Endothelial cell of umbilical vein (primary cell): ENCODE data around the gene GFPT2. TPM values are rescaled to one million over a fixed set of nuclear protein-coding genes. Genes with fewer than 3 reads are reported as not detected.

Source experiments
- BruUV-seq: library from RNA; stranded (reverse); fragments of 400-500 nt; replicated peaks from 2 replicates; lab custom pipeline; 2021; lab: Mats Ljungman, UMichigan
- CTCF ChIA-PET: fragments of 300-600, 350-600 bp; sonication (Branson Sonifier 250); formaldehyde crosslinking; loops from one replicate; lab custom pipeline; 2021; ENCODE audit warnings: antibody characterized with exemption, inconsistent platforms; lab: Charles Lee
- POLR2A ChIA-PET: fragments of 300-600, 350-600 bp; sonication (Branson Sonifier 250); formaldehyde crosslinking; loops from one replicate; lab custom pipeline; 2021; ENCODE audit warnings: antibody characterized with exemption, inconsistent platforms; lab: Charles Lee
- DNase-seq: peaks from one replicate; pipeline ENCODE4 v3.0.0-alpha.2; 2011; ENCODE audit warnings: low read depth, low spot score
- FAIRE-seq: peaks from 2 replicates; lab custom pipeline; 2011; peaks lifted over from hg19 to GRCh38; lab: Jason Lieb, UNC
- H2AFZ ChIP-seq: 2 replicates; pipeline ENCODE4 v1.6.0; 2012; ENCODE audit warnings: low read depth, low read length, control low read depth, inconsistent platforms
- H3K27ac ChIP-seq: 2 replicates; pipeline ENCODE4 v1.5.1; 2011; ENCODE audit warnings: low read depth, mild to moderate bottlenecking, control low read depth, low read length, moderate library complexity; ENCODE audit not compliant: insufficient read depth
- H3K27me3 ChIP-seq, 2 experiments: 2 replicates each; pipeline versions ENCODE4 v1.6.0 to v1.6.1; 2011; ENCODE audit warnings: low read length in 2 of 2, mixed read lengths in 1 of 2; ENCODE audit not compliant: control insufficient read depth in 2 of 2, insufficient read depth in 2 of 2
- H3K36me3 ChIP-seq, 2 experiments: 2 replicates in 1 of 2; 3 replicates in 1 of 2; pipeline ENCODE4 v1.5.1; 2011; ENCODE audit warnings: low read length in 2 of 2, mild to moderate bottlenecking in 1 of 2, moderate library complexity in 1 of 2; ENCODE audit not compliant: control insufficient read depth in 2 of 2, insufficient read depth in 2 of 2; ENCODE audit errors: extremely low read depth in 1 of 2
- H3K4me1 ChIP-seq: 3 replicates; pipeline ENCODE4 v1.5.1; 2011; ENCODE audit warnings: mild to moderate bottlenecking, low read length; ENCODE audit not compliant: control insufficient read depth, insufficient read depth; ENCODE audit errors: extremely low read depth
- H3K4me2 ChIP-seq: 2 replicates; pipeline ENCODE4 v1.6.1; 2011; ENCODE audit warnings: low read length, control low read depth, mixed read lengths; ENCODE audit not compliant: insufficient read depth
- H3K4me3 ChIP-seq, 3 experiments: fragments of 200-600 bp in 1 of 3; sonication (generic), shearing (Covaris generic) in 1 of 3; replicated peaks in 1 of 3; 2 replicates each; pipeline ENCODE4 v1.5.1; 2011 to 2016; ENCODE audit warnings: control low read depth in 3 of 3, low read length in 3 of 3, mild to moderate bottlenecking in 2 of 3, inconsistent platforms in 1 of 3, low read depth in 1 of 3, moderate library complexity in 1 of 3; ENCODE audit not compliant: insufficient read depth in 1 of 3
- H3K79me2 ChIP-seq: 2 replicates; pipeline ENCODE4 v1.6.0; 2012; ENCODE audit warnings: low read length, inconsistent platforms; ENCODE audit not compliant: control insufficient read depth, insufficient read depth
- H3K9ac ChIP-seq: replicated peaks from 2 replicates; pipeline ENCODE3; 2011; ENCODE audit warnings: low read length, control low read depth; ENCODE audit not compliant: insufficient read depth; ENCODE audit errors: extremely low read depth
- H3K9me1 ChIP-seq: replicated peaks from 3 replicates; pipeline ENCODE4 v1.6.0; 2011; ENCODE audit warnings: mild to moderate bottlenecking, low read length; ENCODE audit not compliant: control insufficient read depth, insufficient read depth; ENCODE audit errors: extremely low read depth
- H3K9me3 ChIP-seq: replicated peaks from 2 replicates; pipeline ENCODE4 v1.5.1; 2012; ENCODE audit warnings: low read length, inconsistent platforms; ENCODE audit not compliant: control insufficient read depth, insufficient read depth
- H4K20me1 ChIP-seq: replicated peaks from 2 replicates; pipeline ENCODE3; 2011; ENCODE audit warnings: mild to moderate bottlenecking, low read length; ENCODE audit not compliant: control insufficient read depth, insufficient read depth; ENCODE audit errors: extremely low read depth
- EZH2 ChIP-seq: IDR thresholded peaks from 2 replicates; pipeline ENCODE4 v1.6.1; 2012; ENCODE audit warnings: borderline replicate concordance, low read depth, mild to moderate bottlenecking, moderate library complexity, low read length, inconsistent platforms; ENCODE audit not compliant: severe bottlenecking
- FOS ChIP-seq: IDR thresholded peaks from 2 replicates; pipeline ENCODE4 v1.6.1; 2011; ENCODE audit warnings: mild to moderate bottlenecking, low read length, moderate library complexity, borderline replicate concordance; ENCODE audit not compliant: insufficient read depth
- GATA2 ChIP-seq: IDR thresholded peaks from 2 replicates; pipeline ENCODE4 v1.7.0; 2011; ENCODE audit warnings: low read depth, mild to moderate bottlenecking, moderate library complexity, mixed read lengths, low read length; ENCODE audit not compliant: insufficient read length, insufficient read depth
- JUN ChIP-seq: IDR thresholded peaks from 2 replicates; pipeline ENCODE4 v1.6.1; 2011; ENCODE audit warnings: borderline replicate concordance, low read depth; ENCODE audit not compliant: insufficient read length, insufficient read depth
- MYC ChIP-seq: IDR thresholded peaks from one replicate; pipeline ENCODE4 v1.6.1; 2011; ENCODE audit warnings: mild to moderate bottlenecking, low read depth, low read length
- POLR2A ChIP-seq: IDR thresholded peaks from 2 replicates; pipeline ENCODE4 v1.6.1; 2012; ENCODE audit warnings: low read depth, mild to moderate bottlenecking, control low read depth, low read length
- POLR2AphosphoS5 ChIP-seq: IDR thresholded peaks from 2 replicates; pipeline ENCODE4 v1.6.1; 2012; ENCODE audit warnings: low read depth, mild to moderate bottlenecking, control low read depth, low read length, moderate library complexity; ENCODE audit not compliant: insufficient read depth
- dilution Hi-C: fragments of 300-500 bp; cut with MboI; formaldehyde crosslinking; loops from one replicate; pipeline ENCODE4 v1.15.0; 2019; ENCODE audit warnings: low sequenced_read_pairs; ENCODE audit not compliant: extremely low pct_ligation_motif_present
- intact Hi-C: fragments of 100-400 bp; cut with micrococcal nuclease; formaldehyde crosslinking; loops from one replicate; pipeline ENCODE4 v1.10.0; 2022
- polyA plus RNA-seq, 4 experiments: library from polyadenylated mRNA; depleted of rRNA in 3 of 4; stranded (reverse) in 3 of 4; unstranded in 1 of 4; fragments of >200 nt; gene quantifications; 2 replicates each; pipeline versions ENCODE4 v1.2.1 to v1.2.3, GENCODE V29; 2011 to 2012; ENCODE audit warnings: missing spikeins in 1 of 4
- total RNA-seq: library from RNA; stranded (reverse); gene quantifications from 2 replicates; pipeline ENCODE4 v1.2.3, GENCODE V29; 2021
- TF ChIP-seq, protein P1 (sequence below), 2 donors: IDR thresholded peaks; 1 replicate in 1 of 2; 2 replicates in 1 of 2; pipeline ENCODE4 v1.5.1; 2011; ENCODE audit warnings: low read length in 2 of 2, mild to moderate bottlenecking in 2 of 2, moderate library complexity in 2 of 2, control low read depth in 1 of 2, inconsistent platforms in 1 of 2, low read depth in 1 of 2; ENCODE audit not compliant: insufficient read depth in 1 of 2; ENCODE audit errors: extremely low read depth in 1 of 2
- TF ChIP-seq, protein P2 (sequence below): IDR thresholded peaks from 2 replicates; pipeline ENCODE4 v1.6.1; 2011; ENCODE audit not compliant: insufficient read depth, insufficient read length

Gene GFPT2
- total and polyA plus RNA-seq, 2 donors (not counting 3 experiments of a cell fraction or from before 2014, with no cell fraction given): 4.3 to 4.5 TPM

- Histone ChIP-seq H2AFZ (no peak overlapping the region), H3K4me3 (no peak overlapping the region), H3K9ac (no peak overlapping the region), H3K36me3 (no peaks in the 10 kb centered on the region), H3K9me1 (no peaks in the 10 kb centered on the region), H3K27me3 (no peaks in the 10 kb centered on the region), H3K9me3 (no peaks in the 10 kb centered on the region), H4K20me1 (no peaks in the 10 kb centered on the region), H3K79me2 (no peaks in the 10 kb centered on the region), H3K27ac (no peak overlapping the region), H3K4me2 (no peak overlapping the region), H3K4me1 (no peaks in the 10 kb centered on the region)
- dilution Hi-C loops (no loop called here), intact Hi-C loops (no loop called here)
- CTCF ChIA-PET: no interaction called here
- POLR2A ChIA-PET: no interaction called here
- TF ChIP-seq JUN (no peak), POLR2A (no peak), MYC (no peak), EZH2 (no peak), FOS (no peak), GATA2 (no peak), POLR2AphosphoS5 (no peak)
- TF ChIP-seq, protein P1, sequence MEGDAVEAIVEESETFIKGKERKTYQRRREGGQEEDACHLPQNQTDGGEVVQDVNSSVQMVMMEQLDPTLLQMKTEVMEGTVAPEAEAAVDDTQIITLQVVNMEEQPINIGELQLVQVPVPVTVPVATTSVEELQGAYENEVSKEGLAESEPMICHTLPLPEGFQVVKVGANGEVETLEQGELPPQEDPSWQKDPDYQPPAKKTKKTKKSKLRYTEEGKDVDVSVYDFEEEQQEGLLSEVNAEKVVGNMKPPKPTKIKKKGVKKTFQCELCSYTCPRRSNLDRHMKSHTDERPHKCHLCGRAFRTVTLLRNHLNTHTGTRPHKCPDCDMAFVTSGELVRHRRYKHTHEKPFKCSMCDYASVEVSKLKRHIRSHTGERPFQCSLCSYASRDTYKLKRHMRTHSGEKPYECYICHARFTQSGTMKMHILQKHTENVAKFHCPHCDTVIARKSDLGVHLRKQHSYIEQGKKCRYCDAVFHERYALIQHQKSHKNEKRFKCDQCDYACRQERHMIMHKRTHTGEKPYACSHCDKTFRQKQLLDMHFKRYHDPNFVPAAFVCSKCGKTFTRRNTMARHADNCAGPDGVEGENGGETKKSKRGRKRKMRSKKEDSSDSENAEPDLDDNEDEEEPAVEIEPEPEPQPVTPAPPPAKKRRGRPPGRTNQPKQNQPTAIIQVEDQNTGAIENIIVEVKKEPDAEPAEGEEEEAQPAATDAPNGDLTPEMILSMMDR (IDR thresholded peaks at IDR 0.05; ENCODE audit: extremely low read depth in 1 of 2, insufficient read depth in 1 of 2, low read depth in 1 of 2, low read length in 2 of 2): no peak
- TF ChIP-seq, protein P2, sequence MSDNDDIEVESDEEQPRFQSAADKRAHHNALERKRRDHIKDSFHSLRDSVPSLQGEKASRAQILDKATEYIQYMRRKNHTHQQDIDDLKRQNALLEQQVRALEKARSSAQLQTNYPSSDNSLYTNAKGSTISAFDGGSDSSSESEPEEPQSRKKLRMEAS: no peak
- no TSS peak for BruUV-seq
- FAIRE-seq (no peak), DNase-seq (no peak)
These were observed 28.8 kb upstream of the GFPT2 start for GRCh38 chr5:180381851-180382480.
